ENCODE data around the gene L3MBTL4. TPM values are rescaled to one million over a fixed set of nuclear protein-coding genes. Genes with fewer than 3 reads are reported as not detected.
A peak's percentile ranks its signal among the peaks of the same experiment; 100 is the strongest.
"Not testable (repeated sequence)": the region's sequence is repeated elsewhere in the genome, so short reads cannot be mapped to it uniquely, and the experiment has no call there.

The L3MBTL4 gene
- total RNA-seq, 8 experiments from 2014 or later, result 0.10 to 11.2 (median 0.95) TPM

- ATAC-seq (replicated peaks in 6 of 8), result no peak
- Histone ChIP-seq H3K27ac (no peak overlapping the region), H3K4me3 (no peak overlapping the region), H3K4me1 (replicated peaks in 1 of 2) (no peaks in the 10 kb centered on the region)
- in situ Hi-C loops (cut with MboI; ENCODE audit: low pct_unique_long_range_greater_than_20kb in 2 of 9, low sequenced_read_pairs in 9 of 9, unreplicated experiment in 9 of 9), result no loop called here
- 20 to 100% (median 63%) methylated on average over 1 to 2 of the region's 2 CpGs; no CpG with 5 or more reads in 4 of the 10 experiments for WGBS, 10 experiments
These were observed 104.0 kb downstream of the L3MBTL4 start for GRCh38 chr18:6310714-6311113.

DNA sequence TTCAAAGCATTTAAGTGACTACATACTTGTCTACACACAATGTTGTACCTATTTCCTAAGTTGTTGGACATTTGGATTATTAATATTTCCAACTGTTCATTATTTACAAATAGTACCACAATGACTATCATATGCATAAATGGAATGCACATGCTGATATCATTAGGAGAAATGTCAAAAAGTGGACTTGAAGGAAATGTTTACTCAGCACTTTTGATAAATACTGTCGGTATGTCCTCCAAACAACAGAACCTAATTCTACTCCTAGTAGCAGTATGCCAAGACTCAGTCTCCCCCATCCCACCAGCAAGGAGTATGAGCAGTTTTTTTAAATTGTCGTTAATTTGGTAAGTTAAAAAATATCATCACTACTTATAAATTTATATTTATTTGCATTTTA, 116.8 kb downstream of the L3MBTL4 start:
- no peaks in the 10 kb centered on the region for H3K4me1 ChIP-seq (replicated peaks in 1 of 2)
- ATAC-seq (replicated peaks in 6 of 8), result no peak
- H3K27ac ChIP-seq, result no peak overlapping the region
- WGBS, 10 experiments, result 19 to 100% (median 84%) methylated on average over 1 to 2 of the region's 2 CpGs; no CpG with 5 or more reads in 1 of the 10 experiments
- H3K4me3 ChIP-seq, result no peak overlapping the region
- in situ Hi-C loops (cut with MboI; ENCODE audit: low pct_unique_long_range_greater_than_20kb in 2 of 9, low sequenced_read_pairs in 9 of 9, unreplicated experiment in 9 of 9), result no loop called here

GRCh38 chr18:6294148-6294784, 120.4 kb downstream of the L3MBTL4 start:
- WGBS, 10 experiments, result 0 to 100% (median 75%) methylated on average over 2 to 4 of the region's 4 CpGs
- Histone ChIP-seq H3K4me1 (replicated peaks in 1 of 2) (no peaks in the 10 kb centered on the region), H3K27ac (no peak overlapping the region), H3K4me3 (no peak overlapping the region)
- in situ Hi-C loops (cut with MboI; ENCODE audit: low pct_unique_long_range_greater_than_20kb in 2 of 9, low sequenced_read_pairs in 9 of 9, unreplicated experiment in 9 of 9), result no loop called here
- ATAC-seq (replicated peaks in 6 of 8), result peak in 1 of 8 experiments; percentile 82

- WGBS, 10 experiments, result 20 to 100% (median 73%) methylated on average over 1 to 4 of the region's 4 CpGs; no CpG with 5 or more reads in 1 of the 10 experiments
- no peak for ATAC-seq (replicated peaks in 6 of 8)
- H3K27ac ChIP-seq, result no peak overlapping the region
These were observed 124.9 kb downstream of the L3MBTL4 start for GRCh38 chr18:6289843-6290242.

DNA sequence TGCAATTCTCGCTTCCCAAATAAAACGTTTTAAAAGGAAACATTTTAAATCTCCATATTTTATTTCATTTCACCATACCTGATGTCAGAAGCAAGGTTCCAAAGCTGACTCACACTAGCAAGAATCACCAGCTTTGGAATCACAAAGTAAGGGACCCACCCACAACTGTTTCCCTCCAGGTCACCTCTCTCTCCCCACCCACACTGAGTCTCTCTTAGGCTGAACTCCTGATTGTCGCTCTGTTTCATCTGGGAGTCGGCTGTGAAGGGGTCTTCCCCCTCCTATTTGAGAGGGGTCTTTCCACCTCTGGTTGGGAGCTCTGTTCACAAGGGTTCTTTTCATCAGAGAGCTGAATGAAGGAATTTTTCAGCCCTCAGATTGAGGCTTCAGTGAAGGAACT, 128.1 kb downstream of the L3MBTL4 start:
- ATAC-seq (replicated peaks in 6 of 8), result peak in 1 of 8 experiments; percentile 79
- no peaks in the 10 kb centered on the region for H3K4me1 ChIP-seq (replicated peaks in 1 of 2)
- 40 to 90% (median 59%) methylated on average over 1 to 4 of the region's 4 CpGs; no CpG with 5 or more reads in 4 of the 10 experiments for WGBS, 10 experiments
- H3K4me3 ChIP-seq, result no peak overlapping the region
- in situ Hi-C loops (cut with MboI; ENCODE audit: low pct_unique_long_range_greater_than_20kb in 2 of 9, low sequenced_read_pairs in 9 of 9, unreplicated experiment in 9 of 9), result no loop called here
- H3K27ac ChIP-seq, result no peak overlapping the region

More at GRCh38 chr18:6289843-6290242, 124.9 kb downstream of the L3MBTL4 start:
- H3K4me1 ChIP-seq (replicated peaks in 1 of 2), result no peaks in the 10 kb centered on the region
- in situ Hi-C loops (cut with MboI; ENCODE audit: low pct_unique_long_range_greater_than_20kb in 2 of 9, low sequenced_read_pairs in 9 of 9, unreplicated experiment in 9 of 9), result no loop called here
- no peak overlapping the region for H3K4me3 ChIP-seq

- no peak for ATAC-seq (replicated peaks in 6 of 8)
- in situ Hi-C loops (cut with MboI; ENCODE audit: low pct_unique_long_range_greater_than_20kb in 2 of 9, low sequenced_read_pairs in 9 of 9, unreplicated experiment in 9 of 9), result no loop called here
- no peak overlapping the region for H3K4me3 ChIP-seq
- WGBS, 10 experiments, result 93 to 100% (median 96%) methylated on average over 1 to 9 of the region's 22 CpGs; no CpG with 5 or more reads in 7 of the 10 experiments
- H3K4me1 ChIP-seq (replicated peaks in 1 of 2), result no peaks in the 10 kb centered on the region
- H3K27ac ChIP-seq, result no peak overlapping the region
These were observed 129.9 kb downstream of the L3MBTL4 start for GRCh38 chr18:6284761-6285160.

DNA sequence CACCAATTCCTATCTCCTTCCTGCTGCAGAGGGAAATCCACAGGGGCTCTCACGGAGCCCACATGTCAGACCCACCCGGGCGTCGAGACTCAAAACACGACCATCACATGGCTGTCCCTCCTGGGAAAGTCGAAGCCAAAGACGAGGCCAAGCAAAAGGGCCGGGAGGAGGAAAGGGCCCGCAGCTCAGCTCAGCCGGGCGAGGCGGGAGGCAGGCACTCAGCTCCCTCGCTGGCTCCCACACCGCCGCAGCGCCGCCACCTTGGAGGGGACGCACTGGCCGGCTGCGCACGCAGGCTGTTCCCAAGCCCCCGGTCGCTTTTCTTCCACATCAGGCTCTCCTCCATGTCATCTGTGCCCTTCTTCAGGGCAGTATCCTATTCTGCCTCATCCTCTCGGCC, 130.4 kb downstream of the L3MBTL4 start:
- 40 to 100% (median 97%) methylated on average over 1 to 19 of the region's 24 CpGs; no CpG with 5 or more reads in 3 of the 10 experiments for WGBS, 10 experiments
- Histone ChIP-seq H3K4me1 (replicated peaks in 1 of 2) (no peaks in the 10 kb centered on the region), H3K4me3 (no peak overlapping the region), H3K27ac (no peak overlapping the region)
- no peak for ATAC-seq (replicated peaks in 6 of 8)
- in situ Hi-C loops (cut with MboI; ENCODE audit: low pct_unique_long_range_greater_than_20kb in 2 of 9, low sequenced_read_pairs in 9 of 9, unreplicated experiment in 9 of 9), result no loop called here

GRCh38 chr18:6281874-6282273, 132.8 kb downstream of the L3MBTL4 start:
- 6 to 77% (median 42%) methylated on average over 1 to 4 of the region's 4 CpGs; no CpG with 5 or more reads in 1 of the 10 experiments for WGBS, 10 experiments
- H3K27ac ChIP-seq, result no peak overlapping the region
- no peaks in the 10 kb centered on the region for H3K4me1 ChIP-seq (replicated peaks in 1 of 2)
- in situ Hi-C loops (cut with MboI; ENCODE audit: low pct_unique_long_range_greater_than_20kb in 2 of 9, low sequenced_read_pairs in 9 of 9, unreplicated experiment in 9 of 9), result no loop called here
- no peak for ATAC-seq (replicated peaks in 6 of 8)
- no peak overlapping the region for H3K4me3 ChIP-seq

DNA sequence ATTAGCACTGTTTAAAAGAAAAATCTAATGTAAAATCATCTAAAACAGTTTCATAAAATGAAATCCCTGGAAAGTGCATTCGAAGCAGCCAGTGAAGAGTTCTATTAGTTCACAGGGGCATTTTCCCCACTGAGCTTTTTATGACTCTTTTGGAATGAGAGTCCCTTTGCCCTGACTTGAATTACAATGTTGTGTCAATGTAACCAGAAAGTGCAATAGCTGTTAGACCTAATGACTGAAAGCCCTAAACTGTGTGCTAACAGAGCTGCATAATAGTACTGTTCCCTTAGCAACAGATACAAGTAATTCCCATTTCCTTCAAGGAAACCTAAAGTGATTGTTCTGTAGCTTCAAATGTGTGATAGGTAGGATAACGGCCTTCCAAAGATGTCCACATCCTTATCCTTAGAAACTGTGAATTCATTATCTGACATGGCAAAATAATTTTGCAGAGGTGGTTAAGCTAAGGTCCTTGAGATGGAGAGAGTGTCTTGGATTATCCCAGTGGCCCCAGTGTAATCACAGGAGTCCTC, 134.4 kb downstream of the L3MBTL4 start:
- no peak overlapping the region for H3K27ac ChIP-seq
- ATAC-seq (replicated peaks in 6 of 8), result peak in 3 of 8 experiments; percentile 28 to 90 (median 42)
- H3K4me1 ChIP-seq (replicated peaks in 1 of 2), result no peaks in the 10 kb centered on the region
- in situ Hi-C loops (cut with MboI; ENCODE audit: low pct_unique_long_range_greater_than_20kb in 2 of 9, low sequenced_read_pairs in 9 of 9, unreplicated experiment in 9 of 9), result no loop called here
- no peak overlapping the region for H3K4me3 ChIP-seq
- WGBS, 10 experiments, result 0 to 50% (median 26%) methylated on average over 1 to 2 of the region's 2 CpGs; no CpG with 5 or more reads in 1 of the 10 experiments

DNA sequence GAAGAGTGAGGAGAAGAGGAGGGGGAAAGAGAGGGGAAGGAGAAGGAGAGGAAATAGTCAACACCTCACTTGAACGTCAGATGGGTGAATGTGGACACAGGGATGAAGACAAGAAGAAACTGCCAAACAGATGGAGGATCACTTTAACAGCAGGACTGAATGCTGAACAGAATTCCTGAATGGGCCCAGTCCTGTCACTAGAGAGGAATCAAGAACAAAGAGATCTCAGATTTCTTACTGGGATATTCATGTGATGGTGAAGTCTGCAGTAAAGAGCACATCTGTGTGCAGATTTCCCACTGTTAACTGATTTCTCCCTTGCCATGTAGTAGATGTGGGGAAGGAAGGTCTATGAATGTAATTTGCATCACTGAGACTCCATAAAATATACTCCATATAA, 135.4 kb downstream of the L3MBTL4 start:
- in situ Hi-C loops (cut with MboI; ENCODE audit: low pct_unique_long_range_greater_than_20kb in 2 of 9, low sequenced_read_pairs in 9 of 9, unreplicated experiment in 9 of 9), result no loop called here
- no peak overlapping the region for H3K4me3 ChIP-seq
- no peak for ATAC-seq (replicated peaks in 6 of 8)
- H3K4me1 ChIP-seq (replicated peaks in 1 of 2), result no peaks in the 10 kb centered on the region
- WGBS, 10 experiments, result 38 to 85% (median 65%) methylated on average over 1 of the region's 1 CpG; no CpG with 5 or more reads in 4 of the 10 experiments
- H3K27ac ChIP-seq, result no peak overlapping the region

DNA sequence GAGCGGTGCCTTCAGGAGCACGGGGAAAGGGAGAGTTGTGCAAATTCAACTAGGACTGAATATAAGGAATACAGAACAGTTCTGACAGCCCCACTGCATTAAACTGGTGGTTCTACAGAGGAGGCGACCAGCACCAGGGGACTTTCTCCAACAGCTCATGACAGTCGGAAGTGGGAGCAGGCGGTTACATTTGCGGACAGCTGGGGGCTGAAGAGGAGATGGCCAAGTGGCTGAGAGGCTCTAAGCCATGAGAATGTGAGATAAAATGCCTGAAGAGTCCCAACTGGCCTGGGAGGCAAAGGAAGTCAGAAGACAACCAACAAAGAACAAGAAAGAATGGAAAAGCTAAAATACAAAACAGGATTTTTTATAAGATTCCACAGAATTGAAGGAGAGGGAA, 141.3 kb downstream of the L3MBTL4 start:
- Histone ChIP-seq H3K4me1 (replicated peaks in 1 of 2) (no peaks in the 10 kb centered on the region), H3K4me3 (no peak overlapping the region), H3K27ac (no peak overlapping the region)
- no peak for ATAC-seq (replicated peaks in 6 of 8)
- 17 to 93% (median 90%) methylated on average over 1 to 3 of the region's 6 CpGs; no CpG with 5 or more reads in 5 of the 10 experiments for WGBS, 10 experiments
- in situ Hi-C loops (cut with MboI; ENCODE audit: low pct_unique_long_range_greater_than_20kb in 2 of 9, low sequenced_read_pairs in 9 of 9, unreplicated experiment in 9 of 9), result no loop called here

DNA sequence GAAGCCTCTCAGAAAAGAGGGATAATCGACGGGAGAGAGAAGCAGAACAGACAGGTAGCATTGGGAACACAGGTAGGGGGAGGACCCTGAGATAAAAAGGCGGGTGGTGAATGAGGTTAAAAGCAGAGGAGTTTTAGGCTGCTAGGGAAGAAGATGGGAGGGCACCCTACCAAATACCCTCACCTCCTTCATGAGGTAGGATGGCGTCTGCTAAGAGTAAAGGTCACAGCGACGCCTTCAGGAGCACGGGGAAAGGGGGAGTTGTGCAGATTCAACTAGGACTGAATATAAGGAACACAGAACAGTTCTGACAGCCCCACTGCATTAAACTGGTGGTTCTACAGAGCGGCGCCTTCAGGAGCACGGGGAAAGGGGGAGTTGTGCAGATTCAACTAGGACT, 142.6 kb downstream of the L3MBTL4 start:
- 7 to 100% (median 64%) methylated on average over 1 to 5 of the region's 10 CpGs; no CpG with 5 or more reads in 3 of the 10 experiments for WGBS, 10 experiments
- H3K4me3 ChIP-seq; H3K27ac ChIP-seq; in situ Hi-C loops (cut with MboI; ENCODE audit: low pct_unique_long_range_greater_than_20kb in 2 of 9, low sequenced_read_pairs in 9 of 9, unreplicated experiment in 9 of 9); H3K4me1 ChIP-seq (replicated peaks in 1 of 2); ATAC-seq (replicated peaks in 6 of 8): not testable (repeated sequence)

DNA sequence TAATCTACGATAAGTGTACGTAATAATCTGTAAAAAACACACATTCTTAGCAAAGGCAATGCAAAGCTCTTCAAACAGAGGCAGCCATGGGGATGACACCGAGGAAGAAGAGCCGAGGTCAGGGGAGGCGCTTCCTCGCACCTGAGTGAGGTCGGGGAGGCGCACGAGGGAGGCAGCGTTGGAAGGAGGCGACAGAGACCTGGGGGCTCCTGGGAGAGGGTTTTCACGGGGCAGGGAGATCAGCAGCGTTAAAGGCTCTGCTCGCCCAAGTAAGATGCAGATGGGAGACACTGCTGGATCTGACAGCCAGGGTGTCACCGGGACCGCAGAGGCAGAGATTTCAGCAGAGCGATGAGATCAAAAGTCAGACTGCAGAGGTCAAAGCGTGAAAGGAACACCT, 143.1 kb downstream of the L3MBTL4 start:
- in situ Hi-C loops (cut with MboI; ENCODE audit: low pct_unique_long_range_greater_than_20kb in 2 of 9, low sequenced_read_pairs in 9 of 9, unreplicated experiment in 9 of 9), result no loop called here
- no peak for ATAC-seq (replicated peaks in 6 of 8)
- H3K4me1 ChIP-seq (replicated peaks in 1 of 2), result no peaks in the 10 kb centered on the region
- 51 to 100% (median 84%) methylated on average over 3 to 15 of the region's 18 CpGs; no CpG with 5 or more reads in 1 of the 10 experiments for WGBS, 10 experiments
- H3K4me3 ChIP-seq, result no peak overlapping the region
- H3K27ac ChIP-seq, result no peak overlapping the region

Data from motor neuron (in vitro differentiated cells).